WI38 (cell line): ENCODE measurements around the gene KCNIP1.
"Not testable (repeated sequence)": the region's sequence is repeated elsewhere in the genome, so short reads cannot be mapped to it uniquely, and the experiment has no call there.

Source experiments
- H3K4me3 ChIP-seq: 2 replicates; pipeline ENCODE4 v1.5.1; 2011; ENCODE audit warnings: low read depth, mild to moderate bottlenecking, control low read depth, low read length
- CTCF ChIP-seq: IDR thresholded peaks from 2 replicates; pipeline ENCODE4 v1.5.1; 2012; ENCODE audit warnings: low read depth, mild to moderate bottlenecking, control low read depth, low read length

The KCNIP1 gene

GRCh38 chr5:170748951-170749471 lies 245.2 kb downstream of the KCNIP1 start:
- no peak overlapping the region for H3K4me3 ChIP-seq
- no peak for TF ChIP-seq CTCF

GRCh38 chr5:170749911-170750431 lies 246.2 kb downstream of the KCNIP1 start:
- TF ChIP-seq CTCF: no peak

GRCh38 chr5:170750791-170751190 lies 247.0 kb downstream of the KCNIP1 start:
- no peak overlapping the region for H3K4me3 ChIP-seq
- TF ChIP-seq CTCF: no peak

More at GRCh38 chr5:170749911-170750431, 246.2 kb downstream of the KCNIP1 start:
- H3K4me3 ChIP-seq: no peak overlapping the region

GRCh38 chr5:170751631-170752030 lies 247.8 kb downstream of the KCNIP1 start:
- TF ChIP-seq CTCF: no peak
- H3K4me3 ChIP-seq: no peak overlapping the region

GRCh38 chr5:170752257-170753215 lies 248.7 kb downstream of the KCNIP1 start:
- no peak overlapping the region for H3K4me3 ChIP-seq
- no peak for TF ChIP-seq CTCF

- no peak overlapping the region for H3K4me3 ChIP-seq
- no peak for TF ChIP-seq CTCF
Measured at GRCh38 chr5:170753311-170753710, 249.5 kb downstream of the KCNIP1 start.

- not testable (repeated sequence) for H3K4me3 ChIP-seq
Measured at GRCh38 chr5:170754508-170754907, 250.7 kb downstream of the KCNIP1 start.
